Muscle layer of colon (tissue), 2 donors: ENCODE measurements around the gene KRT86.
"Not testable (repeated sequence)": the region's sequence is repeated elsewhere in the genome, so short reads cannot be mapped to it uniquely, and the experiment has no call there.

Source experiments
- H3K27ac ChIP-seq: one replicate; pipeline ENCODE4 v1.7.0; 2013; ENCODE audit warnings: low read depth, mild to moderate bottlenecking, low read length, moderate library complexity
- H3K27me3 ChIP-seq, 2 donors: one replicate each; pipeline ENCODE4 v1.7.0; 2013; ENCODE audit warnings: low read length in 2 of 2, mild to moderate bottlenecking in 2 of 2; ENCODE audit not compliant: insufficient read depth in 2 of 2, control insufficient read depth in 1 of 2
- H3K36me3 ChIP-seq: one replicate; pipeline ENCODE4 v1.7.0; 2013; ENCODE audit warnings: mild to moderate bottlenecking, low read length; ENCODE audit not compliant: insufficient read depth
- H3K4me1 ChIP-seq: one replicate; pipeline ENCODE4 v1.7.0; 2013; ENCODE audit warnings: mild to moderate bottlenecking, low read length; ENCODE audit not compliant: insufficient read depth
- H3K4me3 ChIP-seq, 2 donors: one replicate each; pipeline ENCODE4 v1.7.0; 2013; ENCODE audit warnings: low read length in 2 of 2, low read depth in 1 of 2, mild to moderate bottlenecking in 1 of 2, moderate library complexity in 1 of 2
- H3K9ac ChIP-seq: one replicate; pipeline ENCODE4 v1.7.0; 2013; ENCODE audit warnings: low read length
- H3K9me3 ChIP-seq: one replicate; pipeline ENCODE4 v1.7.0; 2013; ENCODE audit warnings: mild to moderate bottlenecking, low read length
- donor health status: abdominal sarcoma.
- donor health status: Adenocarcinoma of cecum.

Gene KRT86

DNA sequence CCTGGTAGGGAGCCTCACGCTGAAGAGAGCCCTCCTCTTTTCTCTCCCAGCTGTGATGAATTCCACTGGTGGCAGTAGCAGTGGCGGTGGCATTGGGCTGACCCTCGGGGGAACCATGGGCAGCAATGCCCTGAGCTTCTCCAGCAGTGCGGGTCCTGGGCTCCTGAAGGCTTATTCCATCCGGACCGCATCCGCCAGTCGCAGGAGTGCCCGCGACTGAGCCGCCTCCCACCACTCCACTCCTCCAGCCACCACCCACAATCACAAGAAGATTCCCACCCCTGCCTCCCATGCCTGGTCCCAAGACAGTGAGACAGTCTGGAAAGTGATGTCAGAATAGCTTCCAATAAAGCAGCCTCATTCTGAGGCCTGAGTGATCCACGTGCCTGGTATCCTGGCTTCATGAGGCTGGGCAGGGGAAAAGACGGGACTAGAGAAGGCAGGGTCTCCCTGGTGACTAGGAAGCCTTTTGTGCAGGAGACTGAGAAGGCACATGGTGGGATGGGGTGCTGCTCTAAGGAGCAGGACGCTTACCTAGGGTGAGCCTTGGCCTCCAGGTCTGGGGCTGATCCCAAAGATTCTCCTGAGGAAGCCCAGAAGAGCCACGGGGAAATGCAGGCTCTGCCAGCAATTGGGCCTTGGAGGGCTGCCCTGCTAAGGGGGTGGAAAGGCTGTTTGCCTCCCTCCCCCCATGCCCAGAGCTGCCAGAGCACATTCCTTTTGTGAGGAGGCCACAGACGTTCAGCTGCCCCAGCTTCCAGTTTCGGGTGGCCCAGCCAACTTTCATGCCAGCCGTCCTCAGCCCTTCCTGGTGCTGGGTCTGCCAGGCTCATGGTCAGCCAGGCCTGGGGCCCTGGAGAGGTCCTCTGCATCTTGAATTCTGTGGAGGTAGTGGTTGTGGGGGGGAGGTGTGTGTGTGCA is 25.6 kb upstream of the KRT86 start:
- peaks cover 0 to 7% of the 10 kb centered on the region in 2 donors for H3K27me3 ChIP-seq
- H3K4me3 ChIP-seq = no peak overlapping the region
- peaks cover 38% of the 10 kb centered on the region for H3K4me1 ChIP-seq
- no peaks in the 10 kb centered on the region for H3K9me3 ChIP-seq
- peak overlapping the region; percentile 67 for H3K27ac ChIP-seq
- H3K36me3 ChIP-seq = no peaks in the 10 kb centered on the region
- no peak overlapping the region for H3K9ac ChIP-seq

DNA sequence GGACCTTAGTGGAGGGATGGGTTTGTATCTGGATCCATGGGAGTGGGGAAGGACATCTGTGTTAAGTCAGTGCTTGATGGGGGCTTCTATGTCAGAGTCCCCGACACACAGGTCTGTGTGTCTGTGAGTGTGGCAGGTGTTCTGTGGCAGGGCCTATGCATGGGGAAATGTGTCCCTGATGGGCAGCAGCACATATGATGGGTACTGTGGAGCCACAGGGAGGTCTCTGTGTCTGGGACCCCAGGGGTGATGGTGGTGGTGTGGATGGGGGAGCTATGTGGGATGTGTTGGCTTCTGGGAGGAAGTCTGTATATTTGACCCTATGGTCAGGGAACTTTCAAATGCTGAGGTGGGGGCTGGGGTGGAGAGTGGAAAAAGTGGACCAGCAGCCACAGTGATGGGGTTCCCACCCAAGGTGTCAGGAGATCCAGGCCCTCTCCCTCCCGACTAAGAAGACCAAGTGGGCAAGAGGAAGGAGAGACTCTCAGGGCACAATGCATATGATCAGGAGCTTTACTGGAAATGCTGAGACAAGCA is 24.9 kb upstream of the KRT86 start:
- peaks cover 30% of the 10 kb centered on the region for H3K4me1 ChIP-seq
- no peaks in the 10 kb centered on the region for H3K36me3 ChIP-seq
- H3K9ac ChIP-seq = no peak overlapping the region
- no peak overlapping the region for H3K4me3 ChIP-seq
- no peaks in the 10 kb centered on the region for H3K9me3 ChIP-seq
- H3K27me3 ChIP-seq = peaks cover 0 to 7% of the 10 kb centered on the region in 2 donors
- peak overlapping the region; percentile 67 for H3K27ac ChIP-seq

DNA sequence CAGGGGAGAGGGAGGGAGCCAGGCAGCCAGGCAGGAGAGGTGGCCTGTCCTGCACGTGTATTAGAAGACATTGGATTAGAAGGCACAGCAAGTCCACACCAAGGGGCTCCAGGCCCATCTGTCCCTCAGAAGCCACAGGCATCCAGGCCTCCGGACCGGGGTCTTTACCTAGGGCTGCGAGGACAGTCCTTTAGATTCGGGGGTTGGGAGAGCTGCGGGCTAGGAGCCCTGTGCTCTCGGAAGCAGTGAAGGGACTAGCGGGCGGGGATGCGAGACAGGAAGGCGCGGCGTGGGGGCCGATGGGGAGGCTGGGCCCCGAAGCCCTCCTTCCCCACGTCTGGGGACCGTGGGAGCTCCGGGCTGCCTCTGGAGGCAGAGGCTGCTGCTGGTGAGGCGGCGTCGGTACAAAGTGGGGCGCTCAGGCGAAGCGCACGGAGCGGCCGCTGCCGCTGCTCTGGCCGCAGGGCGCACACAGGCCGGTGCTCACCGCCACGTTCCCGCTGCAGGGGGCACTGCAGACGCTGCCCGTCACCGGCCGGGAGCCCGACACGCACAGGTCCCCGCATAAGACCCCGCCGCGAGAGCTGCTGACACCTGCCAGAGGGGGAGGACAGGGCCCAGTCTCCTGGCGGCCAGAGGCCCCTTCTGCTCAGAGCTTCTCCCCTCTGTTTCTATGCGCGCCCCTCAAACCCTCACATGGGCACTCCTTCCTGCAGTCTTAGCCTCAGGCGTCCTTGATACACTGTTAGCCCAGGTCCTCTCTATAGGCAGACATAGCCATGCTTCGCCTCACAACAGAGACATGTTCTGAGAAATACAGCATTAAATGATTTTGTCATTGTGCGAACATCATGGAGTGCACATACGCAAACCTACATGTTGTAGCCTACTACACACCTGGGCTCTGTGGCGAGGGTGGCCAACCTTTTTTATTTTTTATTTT is 24.1 kb upstream of the KRT86 start:
- no peaks in the 10 kb centered on the region for H3K9me3 ChIP-seq
- H3K27me3 ChIP-seq = peaks cover 0 to 11% of the 10 kb centered on the region in 2 donors
- peaks cover 23% of the 10 kb centered on the region for H3K4me1 ChIP-seq
- no peaks in the 10 kb centered on the region for H3K36me3 ChIP-seq
- H3K27ac ChIP-seq = no peak overlapping the region
- H3K9ac ChIP-seq = no peak overlapping the region
- no peak overlapping the region for H3K4me3 ChIP-seq

DNA sequence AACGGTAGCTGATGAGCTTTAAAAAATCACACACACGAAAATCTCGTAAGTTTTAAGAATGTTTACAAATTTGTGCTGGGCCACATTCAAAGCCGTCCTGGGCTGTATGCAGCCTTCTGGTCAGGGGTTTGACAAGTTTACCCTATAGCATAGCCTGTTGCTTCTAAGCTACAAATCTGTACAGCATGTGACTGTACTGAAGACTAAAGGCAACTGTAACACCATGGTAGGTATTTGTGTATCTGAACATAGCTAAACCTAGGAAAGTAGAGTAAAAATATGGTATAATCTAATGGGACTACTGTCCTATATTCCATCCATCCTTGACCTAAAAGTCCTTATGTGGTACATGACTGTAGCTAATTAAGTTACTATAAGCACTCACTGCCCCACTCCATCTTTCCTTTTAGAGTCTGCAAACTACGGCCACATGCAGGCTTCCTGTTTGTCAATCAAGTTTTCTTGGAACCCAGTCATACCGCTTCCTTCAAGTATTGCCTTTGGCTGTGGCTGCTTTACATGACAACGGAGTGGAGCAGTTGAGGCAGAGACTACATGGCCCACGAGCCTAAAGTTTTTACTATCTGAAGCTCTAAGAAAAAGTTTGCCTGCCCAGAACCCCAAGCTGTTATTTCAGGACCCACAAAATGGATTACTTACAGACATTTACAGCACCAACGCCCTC is 22.9 kb upstream of the KRT86 start:
- no peak overlapping the region for H3K9ac ChIP-seq
- no peaks in the 10 kb centered on the region for H3K36me3 ChIP-seq
- peaks cover 23% of the 10 kb centered on the region for H3K4me1 ChIP-seq
- no peak overlapping the region for H3K27ac ChIP-seq
- H3K4me3 ChIP-seq = no peak overlapping the region
- no peaks in the 10 kb centered on the region for H3K9me3 ChIP-seq
- peaks cover 0 to 11% of the 10 kb centered on the region in 2 donors for H3K27me3 ChIP-seq

DNA sequence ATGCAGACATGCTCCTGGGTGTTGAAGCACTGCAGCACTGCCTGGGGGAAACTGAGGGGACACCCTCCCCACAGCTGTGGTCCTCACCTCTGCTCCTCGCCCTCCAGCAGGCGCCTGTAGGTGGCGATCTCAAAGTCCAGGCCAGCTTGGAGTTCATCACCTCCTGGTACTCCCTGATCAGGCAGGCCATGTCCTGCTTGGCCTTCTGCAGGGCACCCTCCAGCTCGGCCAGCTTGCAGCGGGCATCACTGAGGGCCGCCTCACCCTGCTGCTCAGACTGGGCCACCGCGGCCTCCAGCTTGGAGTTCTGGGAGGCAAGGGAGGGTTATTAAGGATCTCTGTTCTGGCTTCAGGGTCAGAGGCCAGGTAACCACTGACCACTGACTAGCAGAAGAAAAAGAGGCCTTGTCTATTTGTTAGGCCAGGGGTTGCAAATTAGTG is 22.2 kb upstream of the KRT86 start:
- not testable (repeated sequence) for H3K36me3 ChIP-seq, H3K9ac ChIP-seq, H3K9me3 ChIP-seq, H3K4me3 ChIP-seq, H3K27ac ChIP-seq
- H3K4me1 ChIP-seq = peaks cover 22% of the 10 kb centered on the region
- peaks cover 6 to 11% of the 10 kb centered on the region in 2 donors for H3K27me3 ChIP-seq

- H3K4me3 ChIP-seq = no peak overlapping the region
- peaks cover 16% of the 10 kb centered on the region for H3K4me1 ChIP-seq
- H3K9ac ChIP-seq = no peak overlapping the region
- peaks cover 8 to 18% of the 10 kb centered on the region in 2 donors for H3K27me3 ChIP-seq
- H3K27ac ChIP-seq = no peak overlapping the region
- H3K36me3 ChIP-seq = no peaks in the 10 kb centered on the region
- H3K9me3 ChIP-seq = no peaks in the 10 kb centered on the region
Observed at GRCh38 chr12:52252728-52253343, 21.6 kb upstream of the KRT86 start.

DNA sequence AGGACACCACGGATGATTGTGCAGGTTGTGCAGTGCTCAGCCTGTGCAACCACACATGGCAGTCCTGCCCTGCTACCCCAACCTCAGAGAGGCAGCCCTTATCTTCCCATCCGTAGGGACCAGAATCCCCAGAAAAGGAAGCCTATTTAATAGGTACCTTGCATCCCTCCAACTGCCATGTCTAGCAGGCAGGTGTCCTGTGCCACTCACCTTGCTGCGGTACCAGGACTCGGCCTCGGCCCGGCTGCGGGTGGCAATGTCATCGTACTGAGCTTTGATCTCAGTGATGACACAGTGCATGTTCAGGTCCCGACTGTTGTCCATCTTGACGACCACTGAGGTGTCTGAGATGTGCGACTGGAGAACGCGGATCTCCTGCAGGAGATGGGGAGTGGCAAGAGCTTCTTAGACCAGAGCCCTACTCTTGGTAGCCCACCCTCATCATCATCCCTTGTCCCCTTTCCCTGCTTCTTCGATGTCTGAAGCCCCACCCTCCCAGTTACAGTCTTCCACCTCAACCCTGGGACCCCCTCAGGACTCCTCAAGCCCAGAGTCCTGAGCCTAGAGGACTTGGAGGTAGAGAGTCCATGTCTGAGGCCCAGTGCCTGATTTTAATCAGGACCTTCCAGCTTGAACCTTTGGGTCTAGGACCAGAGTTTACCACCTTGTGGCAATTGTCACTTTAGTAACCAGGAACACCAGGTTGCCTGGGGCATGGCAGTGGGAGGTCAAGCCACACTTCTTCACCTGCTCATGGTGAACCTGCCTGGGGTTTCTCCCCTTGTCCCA is 20.9 kb upstream of the KRT86 start:
- Histone ChIP-seq H3K9me3 (no peaks in the 10 kb centered on the region), H3K4me1 (peaks cover 10% of the 10 kb centered on the region), H3K36me3 (no peaks in the 10 kb centered on the region), H3K9ac (no peak overlapping the region), H3K27ac (no peak overlapping the region), H3K4me3 (no peak overlapping the region), H3K27me3 (peaks cover 8 to 25% of the 10 kb centered on the region in 2 donors)

- Histone ChIP-seq H3K4me1 (peaks cover 2% of the 10 kb centered on the region), H3K9ac (no peak overlapping the region), H3K36me3 (no peaks in the 10 kb centered on the region), H3K27me3 (peaks cover 8 to 28% of the 10 kb centered on the region in 2 donors), H3K9me3 (no peaks in the 10 kb centered on the region), H3K4me3 (no peak overlapping the region), H3K27ac (no peak overlapping the region)
Observed at GRCh38 chr12:52254180-52254964, 20.1 kb upstream of the KRT86 start.

- Histone ChIP-seq H3K27ac (no peak overlapping the region), H3K9ac (no peak overlapping the region), H3K9me3 (no peaks in the 10 kb centered on the region), H3K4me1 (no peaks in the 10 kb centered on the region), H3K27me3 (peaks cover 8 to 27% of the 10 kb centered on the region in 2 donors), H3K4me3 (no peak overlapping the region), H3K36me3 (no peaks in the 10 kb centered on the region)
Observed at GRCh38 chr12:52254965-52255751, 19.3 kb upstream of the KRT86 start.
